K562 treated with DMSO at 1 percent for 12 hours (cell line): ENCODE data around the gene SRSF1. TPM values are rescaled to one million over a fixed set of nuclear protein-coding genes. Genes with fewer than 3 reads are reported as not detected.

Source experiments
- total RNA-seq: library from RNA; unstranded; fragments of 300-600 nt; gene quantifications from 2 replicates; pipeline ENCODE4 v1.2.3, GENCODE V29; 2022; ENCODE audit not compliant: insufficient read depth

SRSF1 gene, protein sequence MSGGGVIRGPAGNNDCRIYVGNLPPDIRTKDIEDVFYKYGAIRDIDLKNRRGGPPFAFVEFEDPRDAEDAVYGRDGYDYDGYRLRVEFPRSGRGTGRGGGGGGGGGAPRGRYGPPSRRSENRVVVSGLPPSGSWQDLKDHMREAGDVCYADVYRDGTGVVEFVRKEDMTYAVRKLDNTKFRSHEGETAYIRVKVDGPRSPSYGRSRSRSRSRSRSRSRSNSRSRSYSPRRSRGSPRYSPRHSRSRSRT
- total RNA-seq = 73.9 and 164 TPM in 2 replicates

DNA sequence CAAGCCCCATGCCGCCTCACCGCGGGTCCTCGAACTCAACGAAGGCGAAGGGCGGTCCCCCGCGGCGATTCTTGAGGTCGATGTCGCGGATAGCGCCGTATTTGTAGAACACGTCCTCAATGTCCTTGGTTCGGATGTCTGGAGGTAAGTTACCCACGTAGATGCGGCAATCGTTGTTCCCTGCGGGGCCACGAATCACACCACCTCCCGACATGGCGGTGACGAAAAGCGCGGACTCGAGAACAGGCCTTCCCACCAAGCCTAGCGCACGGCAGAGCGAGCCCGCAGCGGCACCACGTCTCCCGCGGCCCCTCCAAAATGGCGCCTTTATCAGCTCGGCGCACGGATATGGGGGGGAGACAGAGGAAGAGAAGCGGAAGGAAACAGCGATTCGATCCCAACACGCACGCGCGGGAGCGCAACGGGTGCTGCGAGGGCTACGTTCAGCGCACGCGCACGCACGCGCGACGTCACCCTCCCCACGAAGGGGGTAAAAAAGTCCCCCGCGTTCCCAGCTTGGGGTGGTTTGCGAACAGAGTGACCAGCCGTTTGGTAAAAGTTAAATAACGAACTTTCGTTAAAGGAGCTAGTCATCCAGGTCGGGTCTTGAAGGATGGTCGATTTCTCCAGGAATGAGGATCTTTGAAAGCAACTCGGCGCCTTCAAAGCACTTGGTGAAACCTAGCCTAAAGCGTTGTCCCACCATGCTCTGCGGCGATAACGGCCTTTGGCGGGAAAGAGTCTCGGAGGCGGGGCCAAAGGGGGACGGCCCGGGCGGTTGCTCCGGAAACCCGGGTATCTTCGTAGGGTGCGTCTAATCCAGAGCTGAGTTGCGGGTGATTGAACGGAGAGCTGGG is at the start of gene SRSF1:
SRSF1 (minus strand) TSS at position 323 of the 857 bp plus-strand sequence; CDS start at position 214, 109 bp downstream.

DNA sequence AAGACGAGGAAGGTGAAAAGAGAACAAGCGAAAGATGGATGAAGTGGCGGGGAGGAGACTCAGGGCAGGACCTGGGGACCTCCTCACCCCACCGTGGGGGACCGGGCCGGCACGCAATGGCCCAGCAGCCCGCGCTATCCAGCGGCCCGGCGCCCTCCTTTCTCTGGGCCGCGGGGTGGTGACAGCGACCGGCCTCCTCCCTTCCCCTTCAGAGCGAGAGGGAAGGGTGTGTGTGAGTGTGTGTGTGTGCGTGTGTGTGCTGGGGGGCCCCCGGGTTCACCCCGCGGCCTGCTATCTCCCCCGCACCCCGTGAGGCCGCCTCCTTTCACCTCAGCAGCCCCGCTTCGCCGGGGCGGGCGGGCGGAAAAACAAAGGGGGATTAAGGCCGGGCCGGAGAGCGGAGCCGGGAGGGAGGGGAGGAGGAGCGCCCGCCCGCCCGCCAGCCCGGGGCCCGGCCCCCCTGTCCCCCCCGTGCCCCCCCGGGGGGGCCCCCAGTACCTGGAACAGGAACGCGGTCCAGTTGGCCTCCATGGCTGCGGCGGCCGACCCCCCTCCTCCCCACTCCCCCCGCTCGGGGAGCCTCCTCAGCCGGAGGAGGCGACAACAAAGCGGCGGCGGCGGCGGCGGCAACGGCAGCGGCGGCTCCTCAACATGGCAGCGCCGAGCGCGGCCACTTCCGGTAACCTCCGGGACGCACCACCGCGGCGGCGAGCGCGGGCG is 19.3 kb downstream of the SRSF1 start, which contains the start of gene VEZF1:
VEZF1 (minus strand) TSS at position 674 of the 720 bp plus-strand sequence; CDS start at position 531, 143 bp downstream.

GRCh38 chr17:57955183-57955931 is 51.7 kb downstream of the SRSF1 start, which contains the start of gene CUEDC1:
TSS of gene CUEDC1 (minus strand) at chr17:57955412. CDS start at chr17:57885564, 69,848 bp downstream.

Other genes with a start within 250 kb of the SRSF1 start
- 41.6 and 46.0 TPM in 2 replicates for gene MRPS23, start 157.2 kb downstream of the SRSF1 start, total RNA-seq
- 3.4 and 4.4 TPM in 2 replicates for gene CUEDC1, start 51.8 kb downstream of the SRSF1 start, total RNA-seq
- 6.3 and 32.4 TPM in 2 replicates for gene VEZF1, start 19.0 kb downstream of the SRSF1 start, total RNA-seq
- gene DYNLL2, start 76.2 kb upstream of the SRSF1 start, total RNA-seq = 9.0 and 22.6 TPM in 2 replicates
- gene OR4D1, start 141.1 kb upstream of the SRSF1 start, total RNA-seq = not detected in 2 replicates
- gene OR4D2, start 159.7 kb upstream of the SRSF1 start, total RNA-seq = not detected in 2 replicates
- gene EPX, start 185.5 kb upstream of the SRSF1 start, total RNA-seq = 0.44 TPM in 1 of 2 replicates, not detected in the other
- gene MKS1, start 212.0 kb upstream of the SRSF1 start, total RNA-seq = 21.9 and 25.2 TPM in 2 replicates
- gene LPO, start 231.3 kb upstream of the SRSF1 start, total RNA-seq = 0.72 and 1.1 TPM in 2 replicates